ENCODE results near the gene TBR1.

The TBR1 gene

GRCh38 chr2:161415987-161416707 is at the start of gene TBR1:
Gene TBR1 (plus strand): TSS chr2:161416297. CDS start chr2:161416411, 114 bp downstream.
- DNase-seq: peak; percentile 31

- no peak for DNase-seq
Observed at GRCh38 chr2:161367675-161368074, 48.4 kb upstream of the TBR1 start.

- DNase-seq: no peak
Observed at GRCh38 chr2:161369311-161369710, 46.8 kb upstream of the TBR1 start.

GRCh38 chr2:161370981-161371380 is 45.1 kb upstream of the TBR1 start:
- no peak for DNase-seq

- no peak for DNase-seq
Observed at GRCh38 chr2:161371869-161372268, 44.2 kb upstream of the TBR1 start.

- DNase-seq: no peak
Observed at GRCh38 chr2:161373942-161374341, 42.2 kb upstream of the TBR1 start.

GRCh38 chr2:161374446-161374845 is 41.7 kb upstream of the TBR1 start:
- no peak for DNase-seq

GRCh38 chr2:161379740-161380139 is 36.4 kb upstream of the TBR1 start:
- DNase-seq: no peak

GRCh38 chr2:161381546-161381945 is 34.6 kb upstream of the TBR1 start:
- no peak for DNase-seq

- DNase-seq: no peak
Observed at GRCh38 chr2:161382747-161383146, 33.4 kb upstream of the TBR1 start.

- DNase-seq: no peak
Observed at GRCh38 chr2:161384864-161385263, 31.2 kb upstream of the TBR1 start.

GRCh38 chr2:161386228-161386824 is 29.8 kb upstream of the TBR1 start:
- DNase-seq: no peak

GRCh38 chr2:161388146-161388779 is 27.8 kb upstream of the TBR1 start:
- DNase-seq: no peak

GRCh38 chr2:161391737-161392506 is 24.2 kb upstream of the TBR1 start:
- DNase-seq: no peak

- DNase-seq: no peak
Observed at GRCh38 chr2:161400076-161400475, 16.0 kb upstream of the TBR1 start.

- no peak for DNase-seq
Observed at GRCh38 chr2:161402297-161402696, 13.8 kb upstream of the TBR1 start.

- no peak for DNase-seq
Observed at GRCh38 chr2:161406316-161406715, 9.8 kb upstream of the TBR1 start.

GRCh38 chr2:161407597-161407996 is 8.5 kb upstream of the TBR1 start:
- DNase-seq: no peak

GRCh38 chr2:161409308-161409907 is 6.7 kb upstream of the TBR1 start:
- DNase-seq: no peak

- DNase-seq: no peak
Observed at GRCh38 chr2:161412346-161412745, 3.8 kb upstream of the TBR1 start.

- DNase-seq: peak; percentile 63
Observed at GRCh38 chr2:161414042-161415033, 1.8 kb upstream of the TBR1 start.
